Astrocyte (in vitro differentiated cells and primary cell): ENCODE results near the gene COL19A1.

ENCODE experiments used
- EZH2 ChIP-seq: IDR thresholded peaks from 2 replicates; pipeline ENCODE4 v1.6.1; 2012; ENCODE audit warnings: mild to moderate bottlenecking, low read length, inconsistent platforms; ENCODE audit not compliant: insufficient read depth
- TF ChIP-seq, protein P1 (sequence below): IDR thresholded peaks from 2 replicates; pipeline ENCODE4 v1.5.1; 2011; ENCODE audit warnings: low read depth, mild to moderate bottlenecking, inconsistent platforms, low read length, moderate library complexity; ENCODE audit not compliant: insufficient read depth

DNA sequence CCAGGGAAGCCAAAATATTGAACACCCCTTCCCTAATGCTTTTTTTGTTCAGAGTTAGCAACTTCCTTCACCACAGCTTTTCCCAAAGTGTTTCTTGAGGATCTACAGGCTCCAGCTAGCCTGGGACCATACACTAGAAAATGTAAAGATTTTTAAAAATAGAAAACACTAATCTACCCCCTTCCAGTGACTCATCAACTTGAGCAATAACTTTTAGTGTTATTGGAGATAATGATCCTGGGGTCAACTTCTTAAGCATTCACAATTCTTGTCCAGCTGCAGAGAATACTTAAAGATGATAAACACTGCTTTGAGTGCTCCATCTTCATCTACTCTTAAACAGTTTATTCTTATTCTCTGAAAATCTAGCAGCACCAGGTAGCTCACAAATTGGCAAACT lies 304.9 kb downstream of the COL19A1 start:
- TF ChIP-seq, protein P1, sequence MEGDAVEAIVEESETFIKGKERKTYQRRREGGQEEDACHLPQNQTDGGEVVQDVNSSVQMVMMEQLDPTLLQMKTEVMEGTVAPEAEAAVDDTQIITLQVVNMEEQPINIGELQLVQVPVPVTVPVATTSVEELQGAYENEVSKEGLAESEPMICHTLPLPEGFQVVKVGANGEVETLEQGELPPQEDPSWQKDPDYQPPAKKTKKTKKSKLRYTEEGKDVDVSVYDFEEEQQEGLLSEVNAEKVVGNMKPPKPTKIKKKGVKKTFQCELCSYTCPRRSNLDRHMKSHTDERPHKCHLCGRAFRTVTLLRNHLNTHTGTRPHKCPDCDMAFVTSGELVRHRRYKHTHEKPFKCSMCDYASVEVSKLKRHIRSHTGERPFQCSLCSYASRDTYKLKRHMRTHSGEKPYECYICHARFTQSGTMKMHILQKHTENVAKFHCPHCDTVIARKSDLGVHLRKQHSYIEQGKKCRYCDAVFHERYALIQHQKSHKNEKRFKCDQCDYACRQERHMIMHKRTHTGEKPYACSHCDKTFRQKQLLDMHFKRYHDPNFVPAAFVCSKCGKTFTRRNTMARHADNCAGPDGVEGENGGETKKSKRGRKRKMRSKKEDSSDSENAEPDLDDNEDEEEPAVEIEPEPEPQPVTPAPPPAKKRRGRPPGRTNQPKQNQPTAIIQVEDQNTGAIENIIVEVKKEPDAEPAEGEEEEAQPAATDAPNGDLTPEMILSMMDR: no peak
- no peak for TF ChIP-seq EZH2
